ENCODE data around the gene RSPRY1.

- TF ChIP-seq TAF1 (IDR thresholded peaks at IDR 0.05; ENCODE audit: low read depth) (no peak), TEAD4 (IDR thresholded peaks at IDR 0.05) (no peak), YY1 (IDR thresholded peaks at IDR 0.05; ENCODE audit: low read depth) (no peak), MAX (IDR thresholded peaks at IDR 0.05) (no peak), TCF12 (IDR thresholded peaks at IDR 0.05; ENCODE audit: low read depth) (no peak), CEBPB (IDR thresholded peaks at IDR 0.05) (no peak), RAD21 (IDR thresholded peaks at IDR 0.05; ENCODE audit: low read depth) (no peak), EP300 (IDR thresholded peaks at IDR 0.05; ENCODE audit: borderline replicate concordance) (no peak)
- TF ChIP-seq, protein P1, sequence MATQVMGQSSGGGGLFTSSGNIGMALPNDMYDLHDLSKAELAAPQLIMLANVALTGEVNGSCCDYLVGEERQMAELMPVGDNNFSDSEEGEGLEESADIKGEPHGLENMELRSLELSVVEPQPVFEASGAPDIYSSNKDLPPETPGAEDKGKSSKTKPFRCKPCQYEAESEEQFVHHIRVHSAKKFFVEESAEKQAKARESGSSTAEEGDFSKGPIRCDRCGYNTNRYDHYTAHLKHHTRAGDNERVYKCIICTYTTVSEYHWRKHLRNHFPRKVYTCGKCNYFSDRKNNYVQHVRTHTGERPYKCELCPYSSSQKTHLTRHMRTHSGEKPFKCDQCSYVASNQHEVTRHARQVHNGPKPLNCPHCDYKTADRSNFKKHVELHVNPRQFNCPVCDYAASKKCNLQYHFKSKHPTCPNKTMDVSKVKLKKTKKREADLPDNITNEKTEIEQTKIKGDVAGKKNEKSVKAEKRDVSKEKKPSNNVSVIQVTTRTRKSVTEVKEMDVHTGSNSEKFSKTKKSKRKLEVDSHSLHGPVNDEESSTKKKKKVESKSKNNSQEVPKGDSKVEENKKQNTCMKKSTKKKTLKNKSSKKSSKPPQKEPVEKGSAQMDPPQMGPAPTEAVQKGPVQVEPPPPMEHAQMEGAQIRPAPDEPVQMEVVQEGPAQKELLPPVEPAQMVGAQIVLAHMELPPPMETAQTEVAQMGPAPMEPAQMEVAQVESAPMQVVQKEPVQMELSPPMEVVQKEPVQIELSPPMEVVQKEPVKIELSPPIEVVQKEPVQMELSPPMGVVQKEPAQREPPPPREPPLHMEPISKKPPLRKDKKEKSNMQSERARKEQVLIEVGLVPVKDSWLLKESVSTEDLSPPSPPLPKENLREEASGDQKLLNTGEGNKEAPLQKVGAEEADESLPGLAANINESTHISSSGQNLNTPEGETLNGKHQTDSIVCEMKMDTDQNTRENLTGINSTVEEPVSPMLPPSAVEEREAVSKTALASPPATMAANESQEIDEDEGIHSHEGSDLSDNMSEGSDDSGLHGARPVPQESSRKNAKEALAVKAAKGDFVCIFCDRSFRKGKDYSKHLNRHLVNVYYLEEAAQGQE (IDR thresholded peaks at IDR 0.05; ENCODE audit: low read depth): no peak
Observed at GRCh38 chr16:57224651-57225335, 38.7 kb downstream of the RSPRY1 start.
